Kidney epithelial cell (primary cell): ENCODE data around the gene SIK3. TPM values are rescaled to one million over a fixed set of nuclear protein-coding genes. Genes with fewer than 3 reads are reported as not detected.
A peak's percentile ranks its signal among the peaks of the same experiment; 100 is the strongest.

Experiments used
- DNase-seq: peaks from one replicate; pipeline ENCODE4 v3.0.0-alpha.2; 2010; ENCODE audit warnings: low read depth
- H3K27me3 ChIP-seq: 2 replicates; pipeline ENCODE4 v1.6.0; 2011; ENCODE audit warnings: low read length; ENCODE audit not compliant: control insufficient read depth, insufficient read depth
- H3K36me3 ChIP-seq: 2 replicates; pipeline ENCODE4 v1.5.1; 2011; ENCODE audit warnings: low read length; ENCODE audit not compliant: control insufficient read depth, insufficient read depth
- H3K4me3 ChIP-seq: 2 replicates; pipeline ENCODE4 v1.5.1; 2011; ENCODE audit warnings: low read depth, mild to moderate bottlenecking, control low read depth, low read length
- total RNA-seq: library from RNA; depleted of rRNA; stranded (reverse); fragments of >200 nt; gene quantifications from 2 replicates; pipeline ENCODE4 v1.2.3, GENCODE V29; 2015
- TF ChIP-seq, protein P1 (sequence below): IDR thresholded peaks from 2 replicates; pipeline ENCODE4 v1.5.1; 2011; ENCODE audit warnings: mild to moderate bottlenecking, moderate library complexity, low read length, control low read depth, inconsistent platforms; ENCODE audit not compliant: insufficient read depth, poor library complexity, severe bottlenecking

SIK3 gene
- total RNA-seq, 1 donor from 2014 or later = 12.9 TPM

DNA sequence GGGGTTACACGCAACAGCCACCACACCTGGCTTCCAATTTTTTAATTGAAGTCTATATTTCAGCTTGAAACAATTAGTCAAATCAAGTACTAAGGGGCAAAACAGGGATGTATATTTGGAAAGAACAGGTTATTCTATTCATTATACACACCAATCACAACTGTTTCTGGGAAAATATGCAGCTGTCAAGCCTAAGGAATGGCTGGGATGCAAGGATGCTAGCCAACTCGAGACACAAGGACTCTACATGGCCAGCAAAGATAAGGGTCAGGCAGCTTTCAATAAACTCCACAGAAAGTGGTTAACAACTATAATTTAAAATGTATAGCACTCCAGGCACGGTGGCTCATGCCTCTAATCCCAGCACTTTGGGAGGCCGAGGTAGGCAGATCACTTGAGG lies 134.0 kb downstream of the SIK3 start:
- TF ChIP-seq, protein P1, sequence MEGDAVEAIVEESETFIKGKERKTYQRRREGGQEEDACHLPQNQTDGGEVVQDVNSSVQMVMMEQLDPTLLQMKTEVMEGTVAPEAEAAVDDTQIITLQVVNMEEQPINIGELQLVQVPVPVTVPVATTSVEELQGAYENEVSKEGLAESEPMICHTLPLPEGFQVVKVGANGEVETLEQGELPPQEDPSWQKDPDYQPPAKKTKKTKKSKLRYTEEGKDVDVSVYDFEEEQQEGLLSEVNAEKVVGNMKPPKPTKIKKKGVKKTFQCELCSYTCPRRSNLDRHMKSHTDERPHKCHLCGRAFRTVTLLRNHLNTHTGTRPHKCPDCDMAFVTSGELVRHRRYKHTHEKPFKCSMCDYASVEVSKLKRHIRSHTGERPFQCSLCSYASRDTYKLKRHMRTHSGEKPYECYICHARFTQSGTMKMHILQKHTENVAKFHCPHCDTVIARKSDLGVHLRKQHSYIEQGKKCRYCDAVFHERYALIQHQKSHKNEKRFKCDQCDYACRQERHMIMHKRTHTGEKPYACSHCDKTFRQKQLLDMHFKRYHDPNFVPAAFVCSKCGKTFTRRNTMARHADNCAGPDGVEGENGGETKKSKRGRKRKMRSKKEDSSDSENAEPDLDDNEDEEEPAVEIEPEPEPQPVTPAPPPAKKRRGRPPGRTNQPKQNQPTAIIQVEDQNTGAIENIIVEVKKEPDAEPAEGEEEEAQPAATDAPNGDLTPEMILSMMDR = no peak
- Histone ChIP-seq H3K4me3 (no peak overlapping the region), H3K27me3 (no peaks in the 10 kb centered on the region)

GRCh38 chr11:116963813-116964212 lies 134.4 kb downstream of the SIK3 start:
- no peaks in the 10 kb centered on the region for H3K27me3 ChIP-seq
- H3K36me3 ChIP-seq = no peaks in the 10 kb centered on the region
- H3K4me3 ChIP-seq = no peak overlapping the region
- DNase-seq = no peak
- TF ChIP-seq, protein P1 = no peak

More for the DNA sequence above, 134.0 kb downstream of the SIK3 start:
- no peak for DNase-seq
- H3K36me3 ChIP-seq = no peaks in the 10 kb centered on the region

GRCh38 chr11:116962108-116962507 lies 136.1 kb downstream of the SIK3 start:
- Histone ChIP-seq H3K4me3 (no peak overlapping the region), H3K36me3 (no peaks in the 10 kb centered on the region), H3K27me3 (no peaks in the 10 kb centered on the region)
- TF ChIP-seq, protein P1 = no peak
- no peak for DNase-seq

GRCh38 chr11:116960930-116961329 lies 137.3 kb downstream of the SIK3 start:
- peak; percentile 65 for DNase-seq
- no peak overlapping the region for H3K4me3 ChIP-seq

GRCh38 chr11:116958246-116958645 lies 140.0 kb downstream of the SIK3 start:
- H3K36me3 ChIP-seq = no peaks in the 10 kb centered on the region
- TF ChIP-seq, protein P1 = no peak
- H3K4me3 ChIP-seq = no peak overlapping the region
- DNase-seq = no peak
- H3K27me3 ChIP-seq = no peaks in the 10 kb centered on the region

More at GRCh38 chr11:116960930-116961329, 137.3 kb downstream of the SIK3 start:
- Histone ChIP-seq H3K36me3 (no peaks in the 10 kb centered on the region), H3K27me3 (no peaks in the 10 kb centered on the region)
- TF ChIP-seq, protein P1 = no peak

GRCh38 chr11:116955949-116956348 lies 142.3 kb downstream of the SIK3 start:
- Histone ChIP-seq H3K27me3 (no peaks in the 10 kb centered on the region), H3K4me3 (no peak overlapping the region), H3K36me3 (no peaks in the 10 kb centered on the region)
- TF ChIP-seq, protein P1 = no peak
- DNase-seq = no peak
